ENCODE data around the gene CLASRP.

The CLASRP gene

GRCh38 chr19:45021971-45022370 is 16.9 kb upstream of the CLASRP start:
- no peak for DNase-seq (ENCODE audit: low spot score)

GRCh38 chr19:45023048-45023447 is 15.8 kb upstream of the CLASRP start:
- DNase-seq (ENCODE audit: low spot score), result no peak

- no peak for DNase-seq (ENCODE audit: low spot score)
These were observed 13.6 kb upstream of the CLASRP start for GRCh38 chr19:45025264-45025663.

GRCh38 chr19:45027371-45027770 is 11.5 kb upstream of the CLASRP start:
- DNase-seq (ENCODE audit: low spot score), result no peak

- DNase-seq (ENCODE audit: low spot score), result no peak
These were observed 8.0 kb upstream of the CLASRP start for GRCh38 chr19:45030825-45031224.

- no peak for DNase-seq (ENCODE audit: low spot score)
These were observed 6.4 kb upstream of the CLASRP start for GRCh38 chr19:45032421-45032820.

- no peak for DNase-seq (ENCODE audit: low spot score)
These were observed 3.1 kb upstream of the CLASRP start for GRCh38 chr19:45035755-45036154.

GRCh38 chr19:45037393-45038169 is 1.3 kb upstream of the CLASRP start:
- no peak for DNase-seq (ENCODE audit: low spot score)

GRCh38 chr19:45040059-45040771 is 1.4 kb downstream of the CLASRP start:
- no peak for DNase-seq (ENCODE audit: low spot score)

GRCh38 chr19:45041125-45041524 is 2.3 kb downstream of the CLASRP start:
- DNase-seq (ENCODE audit: low spot score), result no peak

- no peak for DNase-seq (ENCODE audit: low spot score)
These were observed 7.0 kb downstream of the CLASRP start for GRCh38 chr19:45045671-45046353.

GRCh38 chr19:45046355-45046754 is 7.5 kb downstream of the CLASRP start:
- DNase-seq (ENCODE audit: low spot score), result no peak

GRCh38 chr19:45047188-45047797 is 8.4 kb downstream of the CLASRP start:
- DNase-seq (ENCODE audit: low spot score), result no peak

GRCh38 chr19:45049073-45049736 is 10.4 kb downstream of the CLASRP start:
- no peak for DNase-seq (ENCODE audit: low spot score)

- DNase-seq (ENCODE audit: low spot score), result no peak
These were observed 11.2 kb downstream of the CLASRP start for GRCh38 chr19:45050036-45050435.

- DNase-seq (ENCODE audit: low spot score), result no peak
These were observed 13.2 kb downstream of the CLASRP start for GRCh38 chr19:45051929-45052579.

GRCh38 chr19:45056831-45057230 is 18.0 kb downstream of the CLASRP start:
- DNase-seq (ENCODE audit: low spot score), result no peak

GRCh38 chr19:45057444-45057843 is 18.6 kb downstream of the CLASRP start:
- DNase-seq (ENCODE audit: low spot score), result no peak

- DNase-seq (ENCODE audit: low spot score), result no peak
These were observed 19.8 kb downstream of the CLASRP start for GRCh38 chr19:45058622-45059159.

- DNase-seq (ENCODE audit: low spot score), result peak; percentile 84
These were observed 20.6 kb downstream of the CLASRP start for GRCh38 chr19:45059258-45059965.

GRCh38 chr19:45061965-45062364 is 23.1 kb downstream of the CLASRP start:
- DNase-seq (ENCODE audit: low spot score), result no peak

Measured in activated CD4-positive, alpha-beta T cell treated with anti-CD3 and anti-CD28 coated beads, Interleukin-2, Interleukin-4, amounts not matched to agents 100 ng/mL and 50 ng/mL, durations not matched to agents 16 hours and 8 hours (primary cell).